ENCODE results near the gene PXT1.

Gene PXT1

DNA sequence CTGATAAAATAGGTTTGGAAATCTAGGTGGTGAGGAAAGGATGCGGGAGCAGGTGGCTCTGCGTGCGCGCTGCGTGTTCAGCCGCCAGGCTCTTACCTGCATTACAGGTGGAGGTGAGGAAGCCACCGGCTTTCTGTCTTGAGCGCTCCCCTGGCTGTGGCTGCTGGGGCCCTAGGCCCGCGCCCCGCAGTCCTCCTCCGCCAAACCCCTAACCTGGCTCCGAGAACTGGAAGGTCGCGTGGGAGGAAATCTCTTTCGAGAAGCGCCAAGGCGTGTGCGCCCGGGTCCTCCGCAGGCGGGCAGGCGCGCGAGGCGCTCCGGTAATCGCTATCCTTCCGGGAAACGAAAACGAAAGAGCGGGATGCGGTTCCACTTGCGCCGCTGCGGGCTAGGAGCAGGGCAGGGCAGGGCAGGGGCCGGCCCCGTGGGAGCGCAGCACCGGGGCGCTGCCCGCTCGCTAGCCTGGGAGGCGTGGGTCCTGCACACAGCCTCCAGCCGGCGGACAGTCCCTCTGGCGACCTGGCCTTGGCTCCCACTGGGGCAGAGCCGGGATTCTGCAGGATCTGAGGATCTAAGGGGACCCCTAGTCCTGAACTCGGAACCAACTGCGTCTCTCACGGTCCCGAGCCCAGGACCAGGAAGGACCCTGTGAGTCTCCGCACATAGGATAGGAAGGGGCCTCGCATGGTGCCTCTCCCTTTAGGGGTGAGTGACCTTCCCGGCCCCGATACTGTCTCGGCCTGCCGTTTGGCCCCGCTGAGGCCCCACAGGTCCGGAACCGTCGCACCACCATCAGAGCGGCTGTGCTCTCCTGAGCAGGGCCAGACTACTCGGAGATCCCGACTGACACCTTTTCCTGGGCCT lies 55.0 kb downstream of the PXT1 start, which contains the start of gene ETV7:
Gene ETV7, minus strand, starts transcription at position 230 of the 864 bp plus-strand sequence. Its CDS starts 128 bp downstream, at position 102.
- peak; percentile 3 for DNase-seq (ENCODE audit: low read depth)

DNA sequence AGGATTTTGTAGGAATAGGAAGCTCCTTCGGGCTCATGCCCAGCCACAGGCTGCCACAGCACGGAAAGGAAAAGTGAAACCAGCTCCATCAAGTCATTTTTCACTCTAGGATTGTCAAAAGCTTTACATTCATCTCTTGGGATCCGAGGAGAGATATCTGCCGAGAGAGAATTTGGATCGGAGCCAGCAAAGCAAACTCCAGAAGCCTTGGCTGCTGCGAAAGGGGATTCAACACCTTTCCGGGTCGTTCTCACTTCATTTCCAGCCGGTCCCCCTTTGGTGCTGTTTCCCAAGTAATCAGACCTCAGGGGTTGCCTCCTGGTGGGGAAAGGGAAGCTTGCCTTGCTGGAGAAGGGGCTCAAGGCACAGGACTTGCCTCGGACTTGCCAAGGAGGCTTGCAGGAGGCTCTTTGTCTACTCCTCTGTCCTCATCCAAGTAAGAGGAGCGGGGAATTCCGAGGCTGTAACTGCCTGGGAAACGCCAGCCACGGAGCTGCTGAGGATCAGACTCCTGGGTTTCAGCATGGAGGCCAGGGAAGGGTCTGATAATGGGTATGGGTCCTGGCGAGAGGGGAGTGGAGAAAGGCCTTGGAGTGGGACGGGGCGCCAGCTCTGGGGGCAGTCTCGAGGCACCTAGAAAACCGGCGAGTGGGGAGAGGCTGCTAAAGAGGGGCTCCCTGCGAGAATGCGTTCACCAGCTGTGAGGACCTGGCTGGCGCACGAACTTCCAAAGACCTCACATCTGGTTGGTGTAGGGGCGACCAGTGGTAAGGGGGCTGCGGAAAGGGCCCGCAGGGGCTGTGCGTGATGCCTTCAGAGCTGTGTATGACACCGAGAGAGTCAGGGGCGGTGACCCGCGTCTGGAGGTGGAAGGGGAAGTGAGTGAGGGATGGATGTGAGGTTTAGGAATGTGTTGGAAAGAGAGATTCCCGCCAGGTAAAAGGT lies 55.9 kb downstream of the PXT1 start:
- no peak for DNase-seq (ENCODE audit: low read depth)

DNA sequence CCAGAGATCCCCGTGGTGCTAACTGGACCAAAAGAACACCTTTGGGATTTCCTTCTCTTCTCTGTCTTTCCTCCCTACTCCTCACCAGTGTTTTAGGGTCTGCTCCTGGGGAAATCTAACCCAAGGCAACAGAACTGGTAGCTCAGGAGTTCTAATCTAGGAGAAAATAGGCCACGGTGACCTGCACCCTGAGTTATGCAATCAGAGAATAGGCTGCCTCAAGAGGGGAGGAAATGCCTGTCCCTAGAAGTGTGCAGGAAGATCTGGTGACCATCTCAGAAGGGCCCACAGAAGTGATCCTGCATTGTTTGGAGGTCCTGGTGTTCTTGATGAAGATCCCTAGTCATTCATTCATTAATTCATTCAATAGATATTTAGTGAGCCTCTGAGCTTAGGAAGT lies 58.6 kb downstream of the PXT1 start:
- no peak for DNase-seq (ENCODE audit: low read depth)

DNA sequence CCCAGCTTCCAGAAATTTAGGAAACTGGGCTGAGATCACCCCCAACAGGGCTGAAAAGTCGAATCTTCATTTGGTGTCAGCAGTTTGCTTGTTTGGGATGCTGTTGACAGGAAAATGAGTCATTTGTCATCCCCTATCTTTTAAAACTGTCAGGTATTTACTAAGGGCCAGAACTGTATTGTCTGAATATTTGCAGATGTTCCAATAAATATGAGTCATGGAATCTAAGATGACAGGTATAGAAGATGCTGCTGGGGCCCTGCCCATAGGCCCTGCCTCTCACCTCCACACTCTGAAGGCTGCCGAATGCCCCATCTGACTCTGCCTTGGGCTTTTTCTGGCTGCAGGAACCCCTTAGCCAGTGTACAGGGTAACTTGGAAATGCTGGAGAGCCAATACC lies 59.0 kb downstream of the PXT1 start:
- DNase-seq (ENCODE audit: low read depth): no peak

DNA sequence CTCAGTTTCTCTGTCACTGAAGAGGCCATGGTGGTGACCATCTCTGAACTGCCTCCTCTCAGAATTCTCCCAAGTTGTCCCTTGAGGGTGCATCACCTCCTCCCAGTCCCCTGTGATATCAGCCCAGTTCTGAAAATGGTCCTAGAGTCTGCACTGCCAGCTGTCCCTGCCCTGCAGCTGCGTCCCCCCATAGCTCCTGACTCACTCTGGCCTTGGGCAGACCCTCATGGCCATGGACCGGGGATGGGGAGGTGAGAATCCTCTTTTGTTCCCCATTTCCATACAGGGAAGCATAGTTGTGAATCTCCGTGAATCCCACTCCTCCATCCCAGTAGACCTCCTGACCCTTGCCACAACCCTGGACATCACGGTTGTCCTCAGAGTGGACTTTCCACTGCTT lies 59.7 kb downstream of the PXT1 start:
- no peak for DNase-seq (ENCODE audit: low read depth)

DNA sequence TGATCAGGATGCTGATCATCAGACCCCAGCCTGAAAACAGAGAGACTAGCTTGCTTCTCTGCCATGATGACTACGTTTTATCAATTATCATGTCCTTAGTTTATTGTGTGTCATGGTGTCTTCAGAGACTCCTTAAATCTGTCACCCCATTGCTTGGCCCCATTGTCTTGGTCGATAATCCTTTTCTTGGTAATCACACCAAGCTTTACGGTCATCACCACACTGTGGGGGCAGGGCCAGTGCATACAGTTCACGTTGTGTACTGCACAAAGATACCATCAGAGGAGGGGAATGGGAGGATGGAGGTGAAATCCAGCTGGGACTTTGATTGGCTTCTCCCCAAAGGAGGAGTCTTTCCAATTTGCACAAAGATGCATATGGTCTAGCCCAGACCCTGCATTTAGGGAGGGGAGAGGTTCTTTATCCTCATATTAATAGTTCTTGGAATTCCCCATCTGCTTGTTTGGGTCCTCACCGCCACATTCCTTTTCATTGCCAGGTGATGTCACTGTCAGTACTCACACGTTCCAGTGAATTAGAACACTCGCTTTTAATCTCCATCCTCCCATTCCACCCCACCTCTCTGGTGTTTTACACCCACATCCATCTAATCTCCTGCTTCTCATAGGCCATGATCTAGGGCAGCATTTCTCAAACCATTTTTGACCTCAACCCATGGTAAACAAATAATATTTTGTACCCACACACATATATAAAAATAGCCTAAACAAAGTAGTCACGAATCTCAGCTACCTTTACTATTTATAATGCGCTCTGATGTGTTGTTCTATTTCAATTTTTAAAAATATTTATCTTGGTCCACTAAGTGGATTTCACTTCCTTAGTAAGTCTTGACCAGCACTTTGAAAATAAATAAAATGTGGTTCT lies 60.9 kb downstream of the PXT1 start:
- DNase-seq (ENCODE audit: low read depth): no peak

DNA sequence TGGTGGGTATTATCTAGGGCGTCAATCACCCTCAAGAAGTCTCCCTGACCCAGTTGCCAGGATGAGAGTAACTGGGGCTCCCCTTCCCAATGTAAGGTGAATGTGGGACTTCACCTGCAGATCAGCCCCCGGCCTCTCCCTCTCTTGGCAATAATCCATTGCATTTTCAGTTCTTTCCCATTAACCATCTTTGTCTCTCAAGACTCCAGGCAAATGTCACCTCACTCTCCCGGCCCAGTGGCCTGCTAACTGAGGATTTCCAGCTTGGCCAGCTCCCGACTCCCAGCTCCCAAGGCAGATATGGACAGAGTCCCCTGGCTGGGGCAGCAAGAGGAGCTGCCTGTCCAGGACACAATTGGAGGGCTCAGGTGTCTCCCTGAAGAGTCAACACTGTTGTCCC lies 62.5 kb downstream of the PXT1 start:
- DNase-seq (ENCODE audit: low read depth): no peak

DNA sequence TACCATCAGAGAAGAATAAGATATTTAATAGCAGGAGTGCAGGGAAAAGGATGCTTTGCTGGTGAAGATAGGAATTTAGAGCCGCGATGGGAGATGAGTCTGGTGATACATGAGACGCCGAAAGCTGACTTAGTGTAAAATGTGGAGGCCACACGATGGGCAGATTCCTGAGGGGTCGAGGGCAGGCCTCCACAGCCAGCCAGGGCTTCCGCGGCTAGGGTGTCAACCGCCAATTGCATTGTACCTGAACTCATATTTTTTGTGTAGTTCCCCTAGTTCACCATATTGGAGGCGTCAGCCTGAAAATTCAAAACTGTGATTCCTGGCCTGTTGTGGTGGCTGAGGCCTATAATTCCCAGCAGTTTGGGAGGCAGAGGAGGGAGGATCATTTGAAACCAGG lies 63.7 kb downstream of the PXT1 start:
- DNase-seq (ENCODE audit: low read depth): no peak

DNA sequence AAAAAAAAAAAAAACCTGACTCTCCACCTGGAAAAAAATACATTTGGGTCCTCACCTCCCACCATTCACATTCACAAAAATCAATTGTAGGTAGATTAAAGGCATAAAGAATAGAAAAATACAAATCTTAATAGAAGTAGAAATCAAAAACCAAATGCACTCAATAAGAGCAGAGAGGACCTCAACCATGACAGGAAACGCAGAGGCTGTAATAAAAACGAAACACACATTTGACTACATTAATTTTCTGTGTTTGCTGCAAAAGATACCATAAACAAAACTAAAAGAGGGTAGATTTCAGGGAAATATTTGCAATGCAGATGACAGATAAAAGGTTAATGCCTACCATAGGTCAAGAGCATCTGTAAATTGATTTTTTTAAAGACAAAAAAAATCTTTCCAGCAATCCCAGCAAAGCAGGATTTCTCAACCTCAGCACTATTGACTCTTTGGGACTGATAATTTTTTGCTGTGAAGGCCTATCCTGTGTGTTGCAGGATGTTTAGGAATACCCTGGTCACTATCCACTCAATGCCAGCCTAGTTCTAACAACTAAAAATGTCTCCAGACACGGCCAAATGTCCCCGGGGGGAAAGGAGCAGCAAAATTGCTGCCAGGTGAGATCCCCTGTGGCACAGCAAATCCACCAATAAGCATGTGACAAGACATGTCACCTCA lies 64.3 kb downstream of the PXT1 start:
- no peak for DNase-seq (ENCODE audit: low read depth)

DNA sequence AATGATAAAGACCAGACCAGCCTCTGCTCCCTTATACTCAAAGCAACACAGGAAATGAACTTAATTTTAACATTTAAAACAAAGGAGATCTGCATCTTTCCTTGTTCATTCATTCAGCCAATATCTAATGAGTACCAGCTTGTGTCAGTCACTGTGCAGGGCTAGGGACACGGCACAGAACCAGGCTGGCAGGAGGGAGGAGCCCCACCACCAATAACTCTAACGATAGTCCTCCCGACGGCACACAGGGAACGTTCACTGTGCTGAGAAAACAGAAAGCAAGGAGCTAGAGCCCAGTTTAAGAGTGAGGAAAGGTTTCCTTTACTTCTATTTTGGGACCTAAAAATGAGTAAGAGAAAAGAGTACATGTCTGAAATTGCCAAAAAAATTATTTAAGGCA lies 65.1 kb downstream of the PXT1 start:
- DNase-seq (ENCODE audit: low read depth): no peak

DNA sequence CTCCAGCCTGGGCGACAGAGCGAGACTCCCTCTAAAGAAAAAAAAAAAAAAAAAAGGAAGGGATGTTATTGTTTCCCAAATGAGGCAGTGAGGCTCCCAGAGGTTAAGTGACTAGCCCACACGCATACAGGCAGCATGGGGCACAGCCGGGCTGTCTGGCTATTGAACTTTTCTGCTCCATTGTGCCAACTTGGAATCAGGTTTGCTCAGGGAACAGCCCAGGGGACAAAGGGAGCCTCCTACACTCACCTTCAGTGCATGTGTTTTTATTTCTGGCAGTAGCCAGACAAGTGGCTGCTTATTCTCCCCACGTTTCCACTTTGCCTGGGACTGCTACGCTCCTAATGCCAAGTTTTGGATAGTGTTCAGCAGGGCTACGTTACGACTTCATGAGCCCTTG lies 65.9 kb downstream of the PXT1 start:
- DNase-seq (ENCODE audit: low read depth): no peak

DNA sequence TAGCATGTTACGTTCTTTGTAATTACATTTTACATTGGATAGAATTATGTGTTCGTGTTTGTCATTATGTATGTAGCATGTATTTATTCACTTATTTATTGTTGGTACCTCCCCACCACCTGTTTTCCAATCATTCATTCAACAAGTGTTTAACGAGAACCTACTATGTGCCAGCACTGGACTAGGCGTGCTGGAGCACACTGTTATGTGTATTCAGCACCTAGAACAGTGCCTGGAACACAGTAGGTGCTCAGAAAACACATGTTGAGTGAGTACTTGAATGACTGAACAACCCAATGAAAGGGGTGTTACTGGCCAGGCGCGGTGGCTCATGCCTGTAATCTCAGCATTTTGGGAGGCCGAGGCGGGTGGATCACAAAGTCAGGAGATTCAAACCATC lies 66.5 kb downstream of the PXT1 start:
- no peak for DNase-seq (ENCODE audit: low read depth)

DNA sequence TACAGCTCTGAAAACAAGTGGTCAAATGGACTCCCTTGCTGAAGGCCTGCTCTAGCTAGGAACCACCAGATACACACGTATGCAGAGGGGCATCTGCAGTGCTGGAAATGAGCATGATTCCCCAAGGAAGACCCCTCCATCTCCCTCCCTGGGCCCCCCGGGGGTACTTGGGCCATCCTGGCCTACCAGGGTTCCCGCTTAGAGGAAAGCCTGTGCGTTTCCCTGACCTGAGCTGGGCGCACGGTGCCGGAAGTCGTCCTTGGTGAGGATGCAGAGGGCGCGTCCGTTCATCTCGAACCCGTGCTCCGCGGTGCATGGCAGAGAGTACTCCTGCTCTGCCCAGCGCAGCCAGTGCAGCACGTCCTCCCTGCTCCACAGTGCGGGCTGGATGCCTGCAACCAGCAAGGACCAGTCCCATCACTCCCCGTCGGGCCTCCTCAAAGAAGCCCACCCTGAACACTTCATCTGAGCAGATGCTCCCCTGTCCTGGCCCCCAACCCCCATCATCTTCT lies 67.0 kb downstream of the PXT1 start:
- DNase-seq (ENCODE audit: low read depth): no peak

DNA sequence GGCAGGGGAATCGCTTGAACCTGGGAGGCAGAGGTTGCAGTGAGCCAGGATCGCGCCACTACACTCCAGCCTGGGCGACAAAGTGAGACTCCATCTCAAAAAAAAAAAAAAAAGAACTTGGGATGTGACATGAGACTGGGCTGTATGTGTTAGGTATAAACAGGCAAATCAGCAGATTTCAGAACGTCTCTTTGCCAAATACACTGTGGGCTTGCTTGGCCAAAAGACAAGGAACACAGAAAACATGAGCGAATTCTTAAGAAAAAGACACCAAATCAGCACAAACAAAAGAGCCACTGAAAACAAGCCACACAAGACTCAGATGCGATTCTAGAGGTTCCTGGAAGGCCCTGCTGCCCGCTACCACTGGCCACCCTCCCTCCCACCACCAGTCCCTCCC lies 67.7 kb downstream of the PXT1 start:
- DNase-seq (ENCODE audit: low read depth): no peak

DNA sequence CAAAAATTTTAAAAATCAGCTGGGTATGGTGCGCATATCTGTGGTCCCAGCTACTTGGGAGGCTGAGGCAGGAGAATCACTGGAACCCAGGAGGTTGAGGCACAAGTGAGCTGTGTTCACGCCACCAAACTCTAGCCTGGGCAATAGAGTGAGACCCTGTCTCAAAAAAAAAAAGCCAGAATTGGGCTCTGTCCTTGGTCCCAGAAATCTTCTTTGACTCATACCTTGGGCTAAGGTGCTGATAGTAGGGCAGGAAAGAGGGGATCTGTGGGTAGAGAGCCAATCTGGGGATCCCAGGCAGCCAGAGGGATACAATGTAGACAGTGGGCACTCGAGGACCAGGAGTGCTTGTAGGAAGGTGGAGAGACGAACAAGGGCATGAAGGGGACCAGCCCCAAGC lies 68.5 kb downstream of the PXT1 start:
- no peak for DNase-seq (ENCODE audit: low read depth)

DNA sequence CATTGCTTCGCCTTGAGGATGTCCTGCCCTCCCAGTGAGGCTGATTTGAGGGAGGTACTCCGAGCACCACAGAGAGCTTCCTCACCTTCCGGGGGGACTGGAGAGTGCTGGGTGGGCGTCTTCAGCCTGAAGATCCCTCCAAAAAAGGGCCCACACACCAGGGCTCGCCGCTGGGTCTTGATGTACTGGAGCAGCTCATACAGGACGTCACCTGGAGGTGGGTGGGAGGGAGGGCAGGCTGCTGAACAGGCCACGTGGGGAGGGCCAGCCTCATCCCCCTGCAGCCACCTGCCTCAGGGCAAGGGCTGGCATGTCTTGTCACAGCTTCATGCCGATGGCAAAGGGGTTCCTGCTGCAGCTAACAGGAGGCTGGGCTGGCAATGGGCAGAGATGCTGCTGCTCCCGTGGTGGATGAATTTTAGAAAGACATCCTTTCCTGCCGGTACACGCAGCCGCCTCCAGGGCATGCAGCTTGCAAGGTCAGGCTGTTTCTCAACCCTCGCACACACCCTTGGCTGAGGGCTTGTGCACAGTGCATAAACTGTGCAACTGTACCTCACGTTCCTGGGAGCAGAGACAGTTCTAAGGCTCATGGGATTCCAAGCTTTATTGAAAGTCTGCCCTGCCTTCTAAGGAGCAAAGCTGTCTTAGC lies 69.2 kb downstream of the PXT1 start:
- DNase-seq (ENCODE audit: low read depth): no peak

DNA sequence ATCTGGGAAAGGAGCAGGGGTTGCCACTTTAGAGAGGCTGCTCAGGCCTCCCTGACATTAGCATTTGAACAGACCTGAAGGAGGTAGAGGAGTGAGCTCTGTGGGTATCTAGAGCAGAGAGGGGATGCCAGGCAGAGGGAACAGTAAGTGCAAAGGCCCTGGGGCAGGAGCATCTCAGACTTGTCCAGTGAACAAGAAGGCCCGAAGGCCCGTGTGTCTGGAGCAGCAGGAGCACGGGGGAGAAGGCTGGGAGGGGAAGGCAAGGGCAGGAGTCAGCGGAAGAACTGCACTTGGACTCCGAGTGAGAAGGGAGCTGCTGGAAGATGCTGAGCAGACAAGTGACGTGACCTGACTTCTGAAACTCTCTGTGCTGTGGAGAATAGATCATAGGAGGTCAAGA lies 70.6 kb downstream of the PXT1 start:
- no peak for DNase-seq (ENCODE audit: low read depth)

DNA sequence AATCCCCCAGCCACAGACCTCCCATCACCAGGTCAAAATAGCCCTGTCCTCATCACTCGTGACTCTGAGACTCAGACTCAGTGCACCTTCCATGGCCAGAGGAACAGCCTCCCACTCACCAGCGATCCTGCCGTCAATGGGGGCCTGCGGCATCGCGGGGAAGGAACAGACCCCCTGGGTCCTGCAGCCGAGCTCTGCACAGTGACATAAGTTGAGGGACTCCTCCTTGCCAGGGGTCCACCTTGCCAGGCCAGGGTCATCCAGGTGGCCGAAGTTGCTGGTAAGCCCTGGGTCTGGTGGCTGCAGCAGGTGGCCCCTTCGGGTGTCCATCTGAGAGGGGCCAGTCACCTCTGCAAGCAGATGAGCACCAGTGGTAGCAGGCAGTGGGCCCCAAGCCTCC lies 71.4 kb downstream of the PXT1 start:
- no peak for DNase-seq (ENCODE audit: low read depth)

DNA sequence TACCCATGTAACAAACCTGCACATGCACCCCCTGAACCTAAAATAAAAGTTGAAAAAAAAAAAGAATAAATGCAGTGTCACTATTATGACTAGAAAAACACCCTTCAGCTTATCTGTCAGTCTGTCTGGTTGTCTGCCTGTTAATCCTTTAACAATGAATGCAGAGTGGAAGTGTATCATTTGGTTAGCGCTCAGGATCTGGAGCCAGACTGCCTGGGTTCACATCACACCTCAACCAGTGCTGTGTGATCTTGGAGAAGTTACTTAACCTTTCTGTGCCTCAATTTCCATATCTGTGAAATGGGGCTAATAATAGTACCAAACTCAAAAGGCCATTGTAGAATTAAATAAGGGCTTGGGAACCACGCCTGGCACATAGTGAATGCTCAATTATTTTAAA lies 72.0 kb downstream of the PXT1 start:
- no peak for DNase-seq (ENCODE audit: low read depth)
